ENCODE measurements around the gene LGI2.
"Not testable (repeated sequence)": the region's sequence is repeated elsewhere in the genome, so short reads cannot be mapped to it uniquely, and the experiment has no call there.

The LGI2 gene, protein sequence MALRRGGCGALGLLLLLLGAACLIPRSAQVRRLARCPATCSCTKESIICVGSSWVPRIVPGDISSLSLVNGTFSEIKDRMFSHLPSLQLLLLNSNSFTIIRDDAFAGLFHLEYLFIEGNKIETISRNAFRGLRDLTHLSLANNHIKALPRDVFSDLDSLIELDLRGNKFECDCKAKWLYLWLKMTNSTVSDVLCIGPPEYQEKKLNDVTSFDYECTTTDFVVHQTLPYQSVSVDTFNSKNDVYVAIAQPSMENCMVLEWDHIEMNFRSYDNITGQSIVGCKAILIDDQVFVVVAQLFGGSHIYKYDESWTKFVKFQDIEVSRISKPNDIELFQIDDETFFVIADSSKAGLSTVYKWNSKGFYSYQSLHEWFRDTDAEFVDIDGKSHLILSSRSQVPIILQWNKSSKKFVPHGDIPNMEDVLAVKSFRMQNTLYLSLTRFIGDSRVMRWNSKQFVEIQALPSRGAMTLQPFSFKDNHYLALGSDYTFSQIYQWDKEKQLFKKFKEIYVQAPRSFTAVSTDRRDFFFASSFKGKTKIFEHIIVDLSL

DNA sequence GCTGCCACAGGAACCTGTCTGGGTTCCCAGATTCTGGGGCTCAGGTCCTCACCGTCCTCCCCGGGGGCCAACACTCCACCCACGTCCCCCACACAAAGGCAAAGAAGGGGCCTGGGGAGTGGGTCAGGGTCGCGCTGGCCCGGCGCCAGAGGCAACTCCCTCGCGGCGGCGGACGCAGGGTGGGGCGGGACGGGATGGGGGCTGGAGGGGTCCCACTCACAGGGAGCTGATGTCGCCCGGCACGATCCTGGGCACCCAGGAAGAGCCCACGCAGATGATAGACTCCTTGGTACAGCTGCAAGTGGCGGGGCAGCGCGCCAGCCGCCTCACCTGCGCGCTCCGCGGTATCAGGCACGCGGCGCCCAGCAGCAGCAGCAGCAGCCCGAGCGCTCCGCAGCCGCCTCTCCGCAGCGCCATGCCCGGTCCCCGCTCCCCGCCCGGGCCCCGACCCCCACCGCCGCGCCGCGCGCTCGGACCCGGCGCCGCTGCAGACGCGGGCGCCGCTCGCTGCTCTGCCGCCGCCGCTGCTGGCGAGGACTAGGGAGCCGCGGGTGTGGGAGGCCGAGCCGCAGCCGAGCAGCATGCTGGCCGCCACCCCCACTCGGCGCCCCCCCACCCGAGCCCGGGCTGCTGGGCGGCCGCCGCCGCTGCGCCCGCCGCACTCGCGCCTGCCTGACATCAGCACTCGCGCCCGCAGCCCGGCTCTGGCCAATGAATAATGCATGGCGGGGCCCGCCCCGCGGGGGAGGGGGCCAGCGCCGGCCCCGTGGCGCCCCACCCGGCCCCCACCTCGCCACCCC is at the start of gene LGI2:
Gene LGI2, minus strand, starts transcription at position 670 of the 800 bp plus-strand sequence. Its CDS starts 253 bp downstream, at position 417.
- DNase-seq (ENCODE audit: extremely low spot score, insufficient read length, low read depth) (no peak), FAIRE-seq (no peak)

DNA sequence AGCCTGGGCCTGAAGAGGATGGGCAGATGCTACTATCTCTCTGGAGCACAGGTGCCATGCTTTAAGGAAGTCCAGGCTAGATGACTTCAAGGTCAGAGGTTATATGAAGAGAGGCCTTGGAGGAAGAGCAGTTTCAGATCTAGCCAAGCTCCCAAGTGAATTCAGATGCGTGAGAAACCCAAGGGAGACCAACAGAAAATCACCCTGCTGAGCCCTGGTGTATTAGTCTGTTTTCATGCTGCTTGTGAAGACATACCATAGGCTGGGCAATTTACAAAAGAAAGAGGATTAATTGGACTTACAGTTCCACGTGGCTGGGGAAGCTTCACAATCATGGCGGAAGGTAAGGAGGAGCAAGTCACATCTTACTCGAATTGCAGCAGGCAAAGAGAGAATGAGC is 47.8 kb upstream of the LGI2 start:
- FAIRE-seq = no peak
- no peak for DNase-seq (ENCODE audit: extremely low spot score, insufficient read length, low read depth)

DNA sequence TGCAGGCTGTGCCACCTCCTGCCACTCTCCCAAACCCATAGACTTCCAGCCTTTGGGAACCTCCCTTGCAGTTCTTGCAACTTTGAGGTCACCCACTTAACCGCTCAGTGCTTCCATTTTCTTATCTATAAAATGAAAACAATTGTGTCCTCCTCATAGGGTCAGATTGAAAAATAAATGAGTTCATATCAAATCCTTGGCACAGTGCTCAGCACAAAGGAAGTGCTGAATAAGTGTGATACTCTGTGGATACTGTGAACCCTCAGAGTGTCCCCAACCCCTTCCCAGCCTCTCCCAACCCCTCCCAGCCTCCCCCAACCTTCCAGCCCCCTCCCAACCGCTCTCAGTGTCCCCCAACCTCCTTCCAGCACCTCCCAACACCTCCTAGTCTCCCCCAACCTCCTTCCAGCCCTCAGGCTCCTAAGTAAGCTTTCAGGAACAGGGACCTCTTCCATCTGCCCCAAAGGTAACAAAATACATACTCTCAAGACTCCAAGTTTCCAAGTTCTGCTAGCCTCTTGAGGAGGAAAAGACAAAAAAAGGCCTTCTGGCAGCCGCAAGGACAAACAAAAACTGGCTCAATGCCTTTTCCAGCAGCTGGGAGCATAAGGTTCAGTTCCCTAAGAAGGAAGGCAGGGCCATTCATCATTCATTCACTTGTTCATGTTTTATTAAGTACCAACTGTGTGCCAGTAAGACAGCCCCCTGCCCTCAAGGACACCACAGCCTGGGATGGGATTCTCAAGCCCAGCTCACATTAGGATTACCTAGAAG is 46.1 kb upstream of the LGI2 start:
- FAIRE-seq = no peak
- DNase-seq (ENCODE audit: extremely low spot score, insufficient read length, low read depth) = no peak

DNA sequence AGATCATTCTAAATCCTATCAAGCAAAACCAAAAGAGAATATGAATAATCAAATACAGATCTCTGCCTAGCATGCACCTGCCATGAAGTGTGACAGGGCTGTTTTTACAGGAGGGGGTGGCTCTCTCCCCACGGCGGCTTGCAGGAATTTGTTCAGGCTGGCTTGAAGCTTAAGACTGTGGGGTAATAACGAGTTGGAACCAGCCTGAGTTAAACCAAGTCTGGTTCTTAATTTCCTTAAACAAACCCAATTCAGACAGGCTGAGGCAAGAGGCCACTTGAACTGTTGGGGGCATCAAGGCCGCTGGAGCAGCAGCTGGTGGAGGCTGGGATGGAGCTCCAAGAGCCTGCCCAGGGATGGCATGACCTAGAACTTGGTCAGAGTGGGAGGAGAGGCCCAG is 45.1 kb upstream of the LGI2 start:
- FAIRE-seq = no peak
- no peak for DNase-seq (ENCODE audit: extremely low spot score, insufficient read length, low read depth)

DNA sequence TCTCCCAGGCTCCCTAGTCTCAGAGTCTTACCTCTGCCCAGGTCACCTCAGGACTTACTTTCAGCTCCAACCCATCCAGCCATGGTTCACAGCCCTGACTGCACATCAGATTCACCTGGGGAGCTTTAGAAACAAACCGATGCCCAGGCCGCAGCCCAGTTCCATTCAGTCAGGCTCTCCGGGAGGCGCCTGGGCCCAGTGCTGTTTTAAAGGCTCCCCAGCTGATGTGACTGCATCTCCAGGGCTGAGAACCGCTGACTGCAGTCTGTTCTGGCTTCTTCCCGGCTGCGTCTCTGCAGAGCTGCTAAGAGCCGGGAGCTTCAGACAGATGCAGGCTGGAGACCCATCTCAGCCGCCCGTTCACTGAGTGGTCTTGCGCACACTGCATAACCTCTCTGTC is 44.4 kb upstream of the LGI2 start:
- FAIRE-seq (no peak), DNase-seq (ENCODE audit: extremely low spot score, insufficient read length, low read depth) (no peak)

DNA sequence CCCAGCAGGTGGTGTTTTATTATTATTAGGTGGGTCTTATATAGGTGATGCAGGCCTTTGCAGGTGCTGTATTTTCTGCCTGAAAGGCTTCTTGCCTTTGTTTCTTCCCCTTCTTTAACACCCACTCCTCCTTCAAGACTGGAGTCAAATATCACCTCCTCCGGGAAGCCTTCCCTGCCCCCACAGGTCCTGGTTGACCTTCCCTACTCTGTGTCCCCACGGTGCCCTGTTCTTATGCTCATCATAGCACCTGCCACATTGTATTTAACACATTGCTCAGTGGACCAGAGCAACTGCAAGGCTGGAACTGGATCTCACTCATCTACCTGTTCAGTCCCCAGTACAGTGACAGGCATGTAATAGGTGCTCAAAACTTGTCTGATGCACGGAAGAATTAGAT is 39.8 kb upstream of the LGI2 start:
- FAIRE-seq = no peak
- no peak for DNase-seq (ENCODE audit: extremely low spot score, insufficient read length, low read depth)

DNA sequence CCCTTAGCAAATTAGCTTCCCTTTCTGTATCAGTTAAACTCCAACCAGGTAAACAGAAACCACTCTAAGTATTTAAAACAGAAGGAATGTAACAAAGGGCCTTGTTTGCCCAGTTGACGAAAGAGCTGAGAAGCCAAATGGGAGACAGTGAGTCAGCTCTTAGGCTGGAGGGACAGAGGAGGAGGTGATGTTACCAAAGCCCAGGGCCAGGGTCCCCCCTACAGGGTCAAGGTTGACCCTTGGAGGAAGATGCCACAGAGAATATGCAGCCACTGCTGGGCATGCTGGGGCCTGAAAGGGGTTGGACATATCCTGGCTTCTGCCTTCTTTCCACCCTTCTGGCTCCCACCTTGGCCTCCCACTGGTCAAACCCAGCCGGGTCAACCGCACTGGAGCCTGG is 38.3 kb upstream of the LGI2 start:
- FAIRE-seq = no peak
- no peak for DNase-seq (ENCODE audit: extremely low spot score, insufficient read length, low read depth)

DNA sequence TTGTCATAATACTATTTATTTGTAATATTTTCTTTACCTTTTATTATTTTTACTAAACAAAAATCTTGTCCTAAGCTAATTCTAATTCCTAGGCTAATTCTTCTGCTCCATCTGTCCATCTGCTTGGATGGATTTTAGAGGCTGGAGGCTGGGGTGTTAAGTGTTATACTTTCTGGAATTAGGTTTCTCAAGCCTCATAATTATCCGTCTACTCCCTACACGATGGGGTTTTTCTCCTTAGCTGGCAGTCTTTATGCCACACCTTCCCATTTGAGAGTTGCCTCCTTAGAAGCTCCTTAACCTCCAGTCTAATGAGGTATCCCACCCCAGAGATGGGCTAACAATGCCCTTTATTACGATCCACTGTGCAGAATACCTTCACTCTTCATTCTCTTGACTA is 37.6 kb upstream of the LGI2 start:
- no peak for DNase-seq (ENCODE audit: extremely low spot score, insufficient read length, low read depth)
- FAIRE-seq = no peak

DNA sequence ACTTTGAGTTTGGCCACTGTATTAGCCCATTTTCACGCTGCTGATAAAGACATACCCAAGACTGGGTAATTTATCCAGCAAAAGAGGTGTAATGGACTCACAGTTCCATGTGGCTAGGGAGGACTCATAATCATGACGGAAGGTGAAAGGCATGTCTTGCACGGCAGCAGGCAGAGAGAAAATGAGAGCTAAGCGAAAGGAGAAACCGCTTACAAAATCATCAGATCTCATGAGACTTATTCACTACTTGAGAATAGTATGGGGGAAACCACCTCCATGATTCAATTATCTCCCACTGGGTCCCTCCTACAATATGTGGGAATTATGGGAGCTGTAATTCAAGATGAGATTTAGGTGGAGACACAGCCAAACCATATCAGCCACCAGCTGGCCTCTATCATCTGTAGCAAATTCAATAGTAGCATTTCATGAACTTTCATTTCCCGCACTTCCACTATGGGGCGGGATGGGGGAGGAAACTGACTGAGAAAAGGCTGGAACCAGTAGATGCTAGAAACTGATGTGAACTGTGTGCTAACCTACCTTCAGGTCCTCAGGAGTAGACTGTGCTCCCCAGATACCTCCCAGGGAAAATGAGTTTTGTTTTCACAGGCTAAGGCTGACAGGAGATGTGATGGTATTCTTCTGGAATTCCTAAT is 35.3 kb upstream of the LGI2 start:
- no peak for DNase-seq (ENCODE audit: extremely low spot score, insufficient read length, low read depth)
- no peak for FAIRE-seq

DNA sequence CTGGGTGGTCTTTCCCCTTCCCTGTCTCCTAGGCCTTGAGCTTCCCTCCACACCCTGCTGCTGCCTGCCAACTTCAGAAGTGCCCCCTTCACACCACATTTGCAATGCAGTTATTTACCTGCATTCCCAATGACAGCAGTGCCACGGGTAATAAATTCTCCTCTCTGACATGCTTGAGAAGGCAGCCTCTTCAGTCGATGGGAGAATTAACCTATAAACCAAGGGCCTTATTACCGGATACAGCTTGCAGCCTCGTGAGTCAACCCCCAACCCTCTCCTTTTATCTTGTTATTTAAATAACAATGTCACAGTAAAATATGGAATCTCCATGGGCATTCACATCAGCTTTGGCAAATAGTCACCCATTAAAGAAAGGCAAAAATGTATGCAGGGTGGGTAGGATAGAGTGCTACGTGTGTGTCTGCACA is 34.7 kb upstream of the LGI2 start:
- FAIRE-seq = no peak

DNA sequence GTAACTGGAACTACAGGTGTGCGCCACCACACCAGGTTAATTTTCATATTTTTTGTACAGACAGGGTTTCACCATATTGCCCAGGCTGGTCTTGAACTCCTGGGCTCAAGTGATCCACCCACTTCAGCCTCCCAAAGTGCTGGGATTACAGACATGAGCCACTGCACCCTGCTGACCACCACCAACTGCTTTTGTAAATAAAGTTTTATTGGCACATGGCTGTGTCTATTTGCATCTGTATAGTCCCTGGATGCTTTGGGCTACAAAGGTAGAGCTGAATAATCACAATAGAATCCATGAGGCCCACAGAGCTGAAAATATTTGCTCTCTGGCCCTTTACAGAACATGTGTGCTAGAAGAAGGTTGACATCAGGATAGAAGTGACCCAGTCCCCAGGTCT is 33.7 kb upstream of the LGI2 start:
- DNase-seq (ENCODE audit: extremely low spot score, insufficient read length, low read depth); FAIRE-seq: not testable (repeated sequence)

More for the DNA sequence above, 34.7 kb upstream of the LGI2 start:
- no peak for DNase-seq (ENCODE audit: extremely low spot score, insufficient read length, low read depth)

DNA sequence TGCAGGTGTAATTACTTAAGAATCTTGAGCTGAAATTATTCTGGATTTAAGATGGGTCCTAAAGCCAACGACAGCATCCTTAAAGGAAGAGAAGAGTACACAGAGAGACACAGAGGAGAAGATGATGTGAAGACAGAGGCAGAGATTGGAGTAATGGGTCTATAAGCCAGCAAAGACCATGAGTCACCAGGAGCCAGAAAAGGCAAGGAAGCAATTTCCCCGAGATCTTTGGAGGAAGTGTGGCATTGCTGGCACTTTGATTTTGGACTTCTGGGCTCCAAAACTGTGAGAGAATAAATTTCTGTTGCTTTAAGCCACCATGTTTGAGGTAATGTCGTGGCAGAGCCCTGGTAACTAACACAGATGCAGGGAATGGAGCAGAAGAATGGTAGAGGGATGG is 32.4 kb upstream of the LGI2 start:
- FAIRE-seq (no peak), DNase-seq (ENCODE audit: extremely low spot score, insufficient read length, low read depth) (no peak)

DNA sequence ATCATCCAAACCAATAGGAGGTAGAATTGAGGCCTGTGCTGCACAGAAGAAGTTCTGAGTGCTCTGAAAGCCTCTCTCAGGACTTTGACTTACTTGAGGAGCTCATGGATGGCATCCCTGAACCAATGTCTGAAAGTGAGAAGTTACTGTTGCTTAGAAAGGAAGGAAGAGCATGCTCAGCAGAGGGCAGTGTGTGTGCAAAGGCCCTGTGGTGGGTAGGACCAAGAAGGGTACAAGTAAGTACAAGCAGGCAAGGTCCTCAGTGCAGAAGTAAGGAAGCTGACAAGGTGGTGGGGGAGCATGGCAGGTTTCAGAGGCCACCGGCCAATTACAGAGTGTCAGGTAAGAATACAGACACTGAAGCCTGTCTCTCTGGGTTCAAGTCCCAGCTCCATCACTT is 31.4 kb upstream of the LGI2 start:
- FAIRE-seq (no peak), DNase-seq (ENCODE audit: extremely low spot score, insufficient read length, low read depth) (no peak)

DNA sequence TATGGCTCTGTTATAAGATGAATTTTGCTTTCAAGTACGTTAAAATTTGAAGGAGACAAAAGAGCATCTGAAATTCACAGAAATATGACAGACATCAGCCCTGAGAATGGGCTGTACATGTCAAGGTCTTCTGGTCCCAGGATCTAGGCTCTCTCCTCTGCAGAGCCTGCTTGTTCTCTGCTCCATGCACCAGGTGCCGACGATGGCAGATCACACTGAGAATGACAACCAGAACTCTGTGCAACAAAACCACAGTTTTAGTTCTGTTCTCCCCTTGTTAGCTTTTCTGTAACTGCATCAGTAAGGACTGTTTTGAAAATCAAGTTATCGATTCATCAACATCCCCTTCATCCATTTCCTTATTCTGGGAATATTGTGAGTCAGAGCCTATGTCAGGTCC is 30.9 kb upstream of the LGI2 start:
- DNase-seq (ENCODE audit: extremely low spot score, insufficient read length, low read depth) = no peak
- no peak for FAIRE-seq

DNA sequence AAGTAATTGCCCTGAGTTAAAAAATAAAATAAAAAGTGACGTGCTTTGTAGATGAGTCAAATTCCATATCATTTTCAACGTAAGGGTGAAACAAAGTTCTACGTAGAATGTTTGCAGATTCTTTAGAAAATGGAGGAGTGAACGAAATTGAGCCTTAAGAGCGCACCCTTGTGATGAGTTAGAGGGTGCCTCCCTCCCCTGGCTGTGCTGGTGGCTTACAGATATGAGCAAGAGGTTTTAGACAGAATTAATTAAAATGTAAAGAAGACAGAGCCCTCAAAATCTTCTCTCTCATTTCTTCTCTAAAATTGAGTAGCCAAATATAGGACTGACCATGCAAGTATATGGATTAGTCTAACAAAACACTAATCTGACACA is 30.2 kb upstream of the LGI2 start:
- FAIRE-seq = no peak

DNA sequence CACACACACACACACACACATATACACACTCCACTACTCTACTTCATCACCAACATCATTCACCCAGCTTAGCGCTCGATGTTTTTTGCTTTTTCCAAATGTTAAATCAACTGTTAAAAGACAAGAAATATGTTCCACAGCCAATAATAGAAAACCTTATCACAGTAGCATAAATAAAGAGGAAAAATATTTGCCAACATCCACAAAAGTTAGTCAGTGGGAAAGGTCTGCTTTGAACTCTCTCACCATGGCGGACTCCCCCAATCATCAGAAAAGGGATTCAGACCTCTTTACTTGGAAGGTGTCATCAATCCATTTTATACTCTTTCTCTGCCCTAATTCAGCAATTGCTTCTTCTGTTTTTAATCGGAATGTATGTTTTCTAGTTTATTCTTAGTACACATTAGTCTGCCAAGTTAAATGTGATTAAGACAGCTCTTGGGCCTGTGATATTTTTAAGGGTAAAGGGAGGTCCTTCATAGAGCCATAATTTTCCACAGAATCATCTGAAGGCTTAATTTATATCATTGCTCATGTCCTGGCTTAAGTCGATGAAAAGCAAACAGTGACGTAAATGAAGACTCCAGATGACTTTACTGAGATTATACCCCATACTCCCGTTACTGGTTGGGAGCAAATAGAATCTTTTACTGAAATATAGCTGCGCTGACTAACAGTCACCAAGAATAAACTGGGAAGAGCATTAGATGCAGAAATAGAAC is 29.7 kb upstream of the LGI2 start:
- DNase-seq (ENCODE audit: extremely low spot score, insufficient read length, low read depth) = no peak

More for the DNA sequence above, 30.2 kb upstream of the LGI2 start:
- DNase-seq (ENCODE audit: extremely low spot score, insufficient read length, low read depth) = no peak

DNA sequence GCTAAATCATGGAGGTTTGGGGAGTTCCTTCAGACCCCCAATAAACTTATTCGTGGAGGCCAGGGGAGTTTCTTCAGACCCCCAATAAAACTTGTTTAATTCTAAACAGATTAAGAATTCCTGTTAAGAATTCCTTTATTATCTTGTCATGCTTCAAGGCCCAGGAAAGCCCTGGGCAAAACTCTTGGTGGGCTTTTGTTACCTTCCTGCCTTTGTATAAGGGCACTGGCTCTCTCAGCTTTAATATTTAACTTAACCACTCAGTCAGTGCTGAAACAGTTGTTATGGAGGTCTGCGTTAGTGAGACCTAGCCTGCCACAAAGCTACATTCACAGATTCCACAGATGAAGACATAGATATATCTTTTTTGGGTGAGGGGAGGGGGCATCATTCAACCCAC is 29.0 kb upstream of the LGI2 start:
- no peak for DNase-seq (ENCODE audit: extremely low spot score, insufficient read length, low read depth)
- FAIRE-seq = no peak

More for the DNA sequence above, 29.7 kb upstream of the LGI2 start:
- FAIRE-seq = no peak

DNA sequence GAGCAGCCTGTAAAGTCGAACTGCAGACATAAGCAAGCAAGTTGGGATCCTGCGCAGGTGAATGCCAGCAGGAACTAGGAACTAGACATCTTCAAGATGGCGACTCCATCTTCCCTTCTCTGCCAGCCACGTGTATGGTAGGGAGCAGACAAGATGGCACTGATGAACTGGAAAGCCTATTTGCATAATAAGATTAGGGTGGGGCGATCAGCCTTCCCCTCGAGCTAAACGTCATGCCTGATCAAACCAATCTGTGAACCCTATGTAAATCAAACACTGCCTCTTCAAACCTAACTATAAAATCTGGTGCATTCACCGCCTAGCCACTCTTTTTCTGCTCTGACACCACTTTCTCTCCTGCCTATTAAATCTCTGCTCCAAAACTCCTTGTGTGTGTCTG is 28.1 kb upstream of the LGI2 start:
- DNase-seq (ENCODE audit: extremely low spot score, insufficient read length, low read depth) (no peak), FAIRE-seq (no peak)

DNA sequence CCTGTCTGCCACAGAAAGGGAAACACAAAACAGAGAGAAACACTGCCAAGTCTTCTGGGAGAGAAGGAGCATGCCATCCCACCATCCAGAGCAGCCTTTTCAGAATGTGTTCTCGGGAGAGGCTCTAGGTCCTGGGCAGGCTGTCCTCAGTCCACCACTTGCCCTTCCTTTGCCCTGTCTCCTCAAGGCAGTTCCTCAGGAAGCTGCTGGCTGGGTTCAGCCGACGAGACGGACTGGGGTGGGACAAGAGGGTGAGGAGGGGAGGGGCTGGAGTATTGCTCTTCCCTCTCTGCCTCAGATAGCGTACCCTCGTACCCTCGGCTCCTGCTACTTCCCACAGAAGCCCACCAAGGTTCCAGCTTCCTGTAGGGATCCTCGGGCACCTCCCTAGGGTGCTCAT is 26.6 kb upstream of the LGI2 start:
- FAIRE-seq (no peak), DNase-seq (ENCODE audit: extremely low spot score, insufficient read length, low read depth) (no peak)

Measured in GM18507 (cell line).